ENCODE data around the gene SOX18. TPM values are rescaled to one million over a fixed set of nuclear protein-coding genes. Genes with fewer than 3 reads are reported as not detected.

The SOX18 gene
- total RNA-seq, 3 donors from 2014 or later (not counting 1 experiment from before 2014, with no cell fraction given) = not detected

DNA sequence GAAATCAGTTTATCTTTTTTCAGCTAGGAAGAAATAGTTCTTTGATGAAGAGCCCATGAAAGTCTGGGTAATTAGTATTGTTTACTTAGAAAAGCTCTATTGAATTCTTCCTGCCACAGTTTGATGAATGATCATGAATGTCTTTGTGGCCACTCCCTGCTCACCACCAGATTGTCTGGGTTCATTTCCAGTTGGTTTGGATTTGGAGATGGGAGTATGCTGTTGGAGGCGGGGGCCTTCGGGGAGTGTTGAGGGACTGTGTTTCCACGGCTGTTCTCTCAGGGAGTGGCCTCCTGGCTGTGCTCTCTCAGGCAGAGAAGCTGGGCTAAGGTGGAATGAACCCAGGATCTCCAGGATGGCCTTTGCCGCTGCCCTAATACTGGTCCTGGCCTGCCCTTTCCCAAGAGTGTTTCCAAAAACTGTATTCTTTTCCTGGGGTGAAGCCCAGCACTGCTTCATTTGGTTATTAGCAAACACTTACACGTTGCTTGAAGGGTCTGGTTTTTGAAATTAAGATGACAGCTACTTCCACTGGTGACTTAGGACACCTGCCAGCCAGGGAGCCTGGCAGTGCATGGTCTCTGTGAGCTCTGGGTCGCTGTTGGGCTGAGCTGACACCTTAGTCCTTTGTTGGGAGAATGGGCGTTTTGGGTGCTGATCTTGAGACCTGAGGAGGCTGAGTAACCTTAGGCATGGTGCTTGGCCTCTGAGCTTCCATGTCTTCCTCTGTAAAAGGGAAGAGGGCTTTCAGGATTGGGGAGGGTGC is 45.3 kb downstream of the SOX18 start:
- H3K4me3 Mint-ChIP-seq = no peak overlapping the region
- Histone ChIP-seq H3K27ac (ENCODE audit: low read length) (no peak overlapping the region), H3K36me3 (ENCODE audit: control insufficient read depth, insufficient read depth, low read length) (peaks cover 59% of the 10 kb centered on the region), H3K27me3 (ENCODE audit: control insufficient read depth, insufficient read depth, low read length) (no peaks in the 10 kb centered on the region), H3K4me3 (ENCODE audit: low read length) (no peak overlapping the region), H3K9me3 (ENCODE audit: control insufficient read depth, insufficient read depth, low read length) (peaks cover 3% of the 10 kb centered on the region), H3K4me1 (ENCODE audit: control insufficient read depth, insufficient read depth, low read length) (no peaks in the 10 kb centered on the region)
- H3K36me3 Mint-ChIP-seq = no peaks in the 10 kb centered on the region
- DNase-seq (no peak), ATAC-seq (no peak)
- no peaks in the 10 kb centered on the region for H3K27me3 Mint-ChIP-seq (ENCODE audit: low read depth in 2 of 2)
- peaks cover 0 to 5% of the 10 kb centered on the region in 2 donors for H3K4me1 Mint-ChIP-seq
- 97% methylated on average over 7 of the region's 7 CpGs for WGBS (ENCODE audit: insufficient coverage)
- TF ChIP-seq, protein P1, sequence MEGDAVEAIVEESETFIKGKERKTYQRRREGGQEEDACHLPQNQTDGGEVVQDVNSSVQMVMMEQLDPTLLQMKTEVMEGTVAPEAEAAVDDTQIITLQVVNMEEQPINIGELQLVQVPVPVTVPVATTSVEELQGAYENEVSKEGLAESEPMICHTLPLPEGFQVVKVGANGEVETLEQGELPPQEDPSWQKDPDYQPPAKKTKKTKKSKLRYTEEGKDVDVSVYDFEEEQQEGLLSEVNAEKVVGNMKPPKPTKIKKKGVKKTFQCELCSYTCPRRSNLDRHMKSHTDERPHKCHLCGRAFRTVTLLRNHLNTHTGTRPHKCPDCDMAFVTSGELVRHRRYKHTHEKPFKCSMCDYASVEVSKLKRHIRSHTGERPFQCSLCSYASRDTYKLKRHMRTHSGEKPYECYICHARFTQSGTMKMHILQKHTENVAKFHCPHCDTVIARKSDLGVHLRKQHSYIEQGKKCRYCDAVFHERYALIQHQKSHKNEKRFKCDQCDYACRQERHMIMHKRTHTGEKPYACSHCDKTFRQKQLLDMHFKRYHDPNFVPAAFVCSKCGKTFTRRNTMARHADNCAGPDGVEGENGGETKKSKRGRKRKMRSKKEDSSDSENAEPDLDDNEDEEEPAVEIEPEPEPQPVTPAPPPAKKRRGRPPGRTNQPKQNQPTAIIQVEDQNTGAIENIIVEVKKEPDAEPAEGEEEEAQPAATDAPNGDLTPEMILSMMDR (IDR thresholded peaks at IDR 0.05) = no peak
- H3K9me3 Mint-ChIP-seq = no peaks in the 10 kb centered on the region
- H3K27ac Mint-ChIP-seq = no peak overlapping the region
- intact Hi-C loops (cut with micrococcal nuclease) = no loop called here

DNA sequence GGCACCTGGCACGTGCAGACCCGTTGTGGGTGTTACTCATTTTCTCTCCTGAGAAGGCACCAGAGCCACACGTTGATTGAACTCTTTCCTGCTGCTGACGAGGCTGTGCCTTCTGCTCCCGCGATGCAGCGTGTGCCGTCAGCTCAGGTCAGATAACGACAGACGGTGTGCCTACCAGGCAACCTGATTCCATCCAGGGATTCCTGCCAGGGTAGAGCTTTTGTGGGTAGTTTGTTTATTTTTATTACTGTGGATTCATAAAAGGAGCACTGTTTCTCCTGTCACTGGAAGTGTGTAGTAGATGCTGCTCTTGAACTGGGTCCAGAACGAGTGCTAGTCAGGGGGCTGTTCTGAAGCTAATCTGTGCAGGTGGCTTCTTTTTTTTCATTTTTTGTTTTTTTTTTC is 47.8 kb downstream of the SOX18 start:
- TF ChIP-seq, protein P1 (IDR thresholded peaks at IDR 0.05) = no peak
- no peak overlapping the region for H3K27ac ChIP-seq (ENCODE audit: low read length)
- H3K27me3 ChIP-seq (ENCODE audit: control insufficient read depth, insufficient read depth, low read length) = no peaks in the 10 kb centered on the region
- Mint-ChIP-seq H3K4me3 (no peak overlapping the region), H3K9me3 (no peaks in the 10 kb centered on the region), H3K36me3 (no peaks in the 10 kb centered on the region), H3K4me1 (peaks cover 0 to 4% of the 10 kb centered on the region in 2 donors), H3K27ac (no peak overlapping the region), H3K27me3 (ENCODE audit: low read depth in 2 of 2) (no peaks in the 10 kb centered on the region)
- no peak overlapping the region for H3K4me3 ChIP-seq (ENCODE audit: low read length)
- DNase-seq = no peak
- intact Hi-C loops (cut with micrococcal nuclease) = no loop called here
- H3K9me3 ChIP-seq (ENCODE audit: control insufficient read depth, insufficient read depth, low read length) = no peaks in the 10 kb centered on the region
- H3K36me3 ChIP-seq (ENCODE audit: control insufficient read depth, insufficient read depth, low read length) = peaks cover 65% of the 10 kb centered on the region
- no peak for ATAC-seq
- 96% methylated on average over 11 of the region's 11 CpGs for WGBS (ENCODE audit: insufficient coverage)
- H3K4me1 ChIP-seq (ENCODE audit: control insufficient read depth, insufficient read depth, low read length) = no peaks in the 10 kb centered on the region

DNA sequence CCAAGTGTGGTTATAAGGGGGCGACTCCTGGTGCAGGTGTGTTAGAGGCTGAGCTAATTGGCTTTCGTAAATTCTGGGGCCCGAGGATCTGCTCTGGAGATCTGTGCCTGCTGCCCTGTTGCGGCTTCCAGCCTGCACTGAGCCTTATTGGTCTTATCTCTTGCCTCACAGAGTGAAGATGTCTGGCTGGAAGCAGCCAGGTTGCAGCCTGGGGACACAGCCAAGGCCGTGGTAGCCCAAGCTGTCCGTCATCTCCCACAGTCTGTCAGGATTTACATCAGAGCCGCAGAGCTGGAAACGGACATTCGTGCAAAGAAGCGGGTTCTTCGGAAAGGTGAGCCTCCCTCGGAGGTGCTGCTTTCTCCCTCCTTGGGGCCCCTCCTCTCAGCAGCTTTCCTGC is 48.5 kb downstream of the SOX18 start:
- TF ChIP-seq, protein P1 (IDR thresholded peaks at IDR 0.05) = no peak
- H3K27ac Mint-ChIP-seq = no peak overlapping the region
- Histone ChIP-seq H3K9me3 (ENCODE audit: control insufficient read depth, insufficient read depth, low read length) (no peaks in the 10 kb centered on the region), H3K27me3 (ENCODE audit: control insufficient read depth, insufficient read depth, low read length) (no peaks in the 10 kb centered on the region), H3K4me3 (ENCODE audit: low read length) (no peak overlapping the region), H3K36me3 (ENCODE audit: control insufficient read depth, insufficient read depth, low read length) (peaks cover 70% of the 10 kb centered on the region), H3K4me1 (ENCODE audit: control insufficient read depth, insufficient read depth, low read length) (no peaks in the 10 kb centered on the region), H3K27ac (ENCODE audit: low read length) (no peak overlapping the region)
- 98% methylated on average over 12 of the region's 12 CpGs for WGBS (ENCODE audit: insufficient coverage)
- H3K4me3 Mint-ChIP-seq = no peak overlapping the region
- ATAC-seq (no peak), DNase-seq (no peak)
- H3K4me1 Mint-ChIP-seq = peaks cover 0 to 4% of the 10 kb centered on the region in 2 donors
- no peaks in the 10 kb centered on the region for H3K27me3 Mint-ChIP-seq (ENCODE audit: low read depth in 2 of 2)
- no peaks in the 10 kb centered on the region for H3K36me3 Mint-ChIP-seq
- intact Hi-C loops (cut with micrococcal nuclease) = no loop called here
- no peaks in the 10 kb centered on the region for H3K9me3 Mint-ChIP-seq

Other genes with a start within 250 kb of the SOX18 start
- 1 to 10 TPM; 1.1 TPM for gene ZBTB46, start 218.4 kb downstream of the SOX18 start, total RNA-seq
- gene ABHD16B, start 188.1 kb downstream of the SOX18 start, total RNA-seq = not detected
- gene TPD52L2, start 184.4 kb downstream of the SOX18 start, total RNA-seq = 10 to 100 TPM; 36.8 to 47.2 (median 45.1) TPM
- 10 to 100 TPM; 27.5 to 45.1 (median 42.8) TPM for gene DNAJC5, start 154.5 kb downstream of the SOX18 start, total RNA-seq
- 10 to 100 TPM; 49.9 to 58.1 (median 49.9) TPM for gene UCKL1, start 93.2 kb downstream of the SOX18 start, total RNA-seq
- gene ZNF512B, start 79.7 kb downstream of the SOX18 start, total RNA-seq = 10 to 100 TPM; 11.5 to 16.8 (median 13.8) TPM
- 10 to 100 TPM; 15.2 to 22.3 (median 17.6) TPM for gene SAMD10, start 70.0 kb downstream of the SOX18 start, total RNA-seq
- 10 to 100 TPM; 52.7 to 63.0 (median 55.0) TPM for gene PRPF6, start 68.5 kb downstream of the SOX18 start, total RNA-seq
- 1 to 10 TPM; 4.3 to 5.5 (median 5.3) TPM for gene C20orf204, start 13.5 kb downstream of the SOX18 start, total RNA-seq
- 10 to 100 TPM; 25.0 to 28.7 (median 28.5) TPM for gene TCEA2, start 13.6 kb upstream of the SOX18 start, total RNA-seq
- gene RGS19, start 29.9 kb upstream of the SOX18 start, total RNA-seq = 10 to 100 TPM; 61.9 to 76.4 (median 68.2) TPM
- 1 to 10 TPM; 1.2 to 2.2 (median 1.4) TPM for gene OPRL1, start 30.4 kb upstream of the SOX18 start, total RNA-seq
- not detected for gene LKAAEAR1, start 34.8 kb upstream of the SOX18 start, total RNA-seq
- gene NPBWR2, start 57.9 kb upstream of the SOX18 start, total RNA-seq = not detected
- not detected for gene MYT1, start 114.8 kb upstream of the SOX18 start, total RNA-seq
- gene PCMTD2, start 206.1 kb upstream of the SOX18 start, total RNA-seq = 10 to 100 TPM; 63.8 to 100.0 (median 65.6) TPM

Measured in natural killer cell (primary cell).